Mononuclear cell (primary cell): Measurements from ENCODE around the gene KDM7A. TPM values are rescaled to one million over a fixed set of nuclear protein-coding genes. Genes with fewer than 3 reads are reported as not detected.
"Not testable (repeated sequence)": the region's sequence is repeated elsewhere in the genome, so short reads cannot be mapped to it uniquely, and the experiment has no call there.

Source experiments
- H3K27me3 ChIP-seq: 2 replicates; pipeline ENCODE4 v1.6.0; 2011; ENCODE audit warnings: low read length, control low read depth; ENCODE audit not compliant: insufficient read depth
- H3K4me1 ChIP-seq: 2 replicates; pipeline ENCODE4 v1.5.1; 2011; ENCODE audit warnings: mild to moderate bottlenecking, low read length, control low read depth; ENCODE audit not compliant: insufficient read depth
- H3K4me3 ChIP-seq: 2 replicates; pipeline ENCODE4 v1.5.1; 2011; ENCODE audit warnings: mild to moderate bottlenecking, low read length, moderate library complexity
- H3K9me3 ChIP-seq: 2 replicates; pipeline ENCODE4 v1.5.1; 2011; ENCODE audit warnings: low read depth, mild to moderate bottlenecking, control low read depth, low read length
- total RNA-seq: library from RNA; depleted of rRNA; stranded (reverse); fragments of >200 nt; gene quantifications from one replicate; pipeline ENCODE4 v1.2.3, GENCODE V29; 2012

Gene KDM7A
- total RNA-seq, 1 donor, result 57.5 TPM

DNA sequence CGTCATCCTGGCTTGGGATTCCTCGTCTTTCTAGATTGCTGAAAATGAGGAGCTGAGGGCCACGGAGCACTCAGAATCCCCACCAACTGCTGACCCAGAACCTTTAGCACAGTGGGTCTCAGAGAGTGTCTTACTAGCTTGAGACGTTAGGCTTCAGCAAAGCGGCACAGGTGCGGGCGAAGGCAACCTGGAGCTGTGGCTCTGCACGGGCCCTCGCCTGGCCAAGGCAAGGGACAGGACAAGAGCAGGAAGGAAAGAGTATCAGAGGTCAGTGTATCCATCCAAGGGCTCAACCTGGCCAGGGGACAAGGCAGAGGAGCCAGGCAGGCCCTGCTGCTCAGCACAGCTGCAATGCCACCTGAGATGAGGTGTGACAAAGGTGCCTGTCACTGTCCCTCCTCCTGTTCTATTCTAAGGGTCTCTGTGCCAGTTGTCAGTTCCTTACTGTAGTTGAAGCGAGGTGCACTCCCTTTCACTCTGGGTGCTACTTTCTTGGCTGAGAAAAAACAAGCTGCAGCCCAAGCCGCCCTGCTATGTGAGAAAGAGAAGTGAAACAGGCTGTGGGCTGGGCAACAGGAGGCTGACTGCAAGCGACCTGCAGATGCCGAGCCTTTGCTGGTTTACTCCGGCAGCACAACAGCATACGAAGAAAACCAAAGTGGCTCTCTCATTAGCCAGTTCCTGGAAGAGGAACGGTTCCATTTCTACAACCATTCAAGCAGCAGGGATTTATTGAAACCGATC, 33.3 kb upstream of the KDM7A start:
- Histone ChIP-seq H3K4me3 (no peak overlapping the region), H3K9me3 (no peaks in the 10 kb centered on the region), H3K4me1 (peaks cover 77% of the 10 kb centered on the region), H3K27me3 (no peaks in the 10 kb centered on the region)

DNA sequence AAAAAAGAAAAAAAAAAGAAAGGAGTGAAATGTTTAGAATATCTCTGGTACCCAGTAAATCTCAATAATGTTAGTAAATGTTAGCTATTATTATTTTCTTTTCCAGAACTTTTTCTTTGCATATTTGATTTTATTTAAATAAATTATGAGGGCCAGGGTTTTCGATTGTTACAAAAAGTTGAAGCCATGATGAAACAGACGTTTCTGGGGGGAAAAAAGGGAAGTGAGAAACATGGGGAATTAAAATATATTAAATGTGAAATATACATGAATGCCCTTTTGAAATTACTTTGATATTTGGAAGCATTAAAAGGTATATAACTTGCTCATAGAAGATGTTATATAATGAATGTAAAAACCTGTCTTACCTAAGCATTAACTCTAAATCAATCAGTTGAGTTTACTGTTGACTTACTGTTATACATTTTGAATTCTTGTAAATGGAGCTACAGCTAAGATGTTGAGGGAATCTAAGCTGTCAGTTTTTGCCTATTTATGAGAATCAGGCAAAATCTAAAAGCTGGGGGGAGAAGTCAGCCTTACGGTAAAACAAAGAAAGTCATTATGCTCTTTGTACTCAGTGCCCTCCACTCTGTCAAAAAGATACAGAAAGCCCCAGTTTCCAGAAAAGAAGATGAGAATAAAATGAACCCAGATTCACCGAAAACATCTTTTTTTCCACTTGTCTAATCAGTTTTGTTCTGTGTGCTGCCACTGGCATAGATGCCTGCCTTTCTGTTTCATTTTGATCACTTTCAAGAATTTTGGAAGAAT, 30.0 kb upstream of the KDM7A start:
- Histone ChIP-seq H3K9me3 (no peaks in the 10 kb centered on the region), H3K27me3 (no peaks in the 10 kb centered on the region), H3K4me3 (no peak overlapping the region), H3K4me1 (peaks cover 51% of the 10 kb centered on the region)

DNA sequence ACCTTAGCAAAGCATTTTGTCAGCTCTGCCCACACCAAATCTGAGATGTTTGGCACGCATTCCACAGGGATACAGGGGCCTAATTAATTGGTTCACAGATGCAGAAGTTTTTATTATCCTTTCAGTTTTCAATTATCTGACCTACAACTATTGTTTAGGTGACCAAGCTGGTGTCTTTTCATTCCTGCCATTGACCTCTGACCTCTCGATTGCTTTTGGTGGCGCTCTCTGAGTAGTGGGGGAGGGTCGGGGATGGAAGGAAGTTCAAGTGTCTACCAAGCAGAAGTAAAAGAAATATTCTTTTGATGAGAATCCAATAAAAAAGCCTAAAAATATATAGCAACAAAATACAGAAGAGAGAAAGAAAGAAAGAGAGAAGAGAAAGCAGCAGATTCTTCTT, 28.8 kb upstream of the KDM7A start:
- no peak overlapping the region for H3K4me3 ChIP-seq
- H3K27me3 ChIP-seq, result no peaks in the 10 kb centered on the region
- peaks cover 39% of the 10 kb centered on the region for H3K4me1 ChIP-seq

DNA sequence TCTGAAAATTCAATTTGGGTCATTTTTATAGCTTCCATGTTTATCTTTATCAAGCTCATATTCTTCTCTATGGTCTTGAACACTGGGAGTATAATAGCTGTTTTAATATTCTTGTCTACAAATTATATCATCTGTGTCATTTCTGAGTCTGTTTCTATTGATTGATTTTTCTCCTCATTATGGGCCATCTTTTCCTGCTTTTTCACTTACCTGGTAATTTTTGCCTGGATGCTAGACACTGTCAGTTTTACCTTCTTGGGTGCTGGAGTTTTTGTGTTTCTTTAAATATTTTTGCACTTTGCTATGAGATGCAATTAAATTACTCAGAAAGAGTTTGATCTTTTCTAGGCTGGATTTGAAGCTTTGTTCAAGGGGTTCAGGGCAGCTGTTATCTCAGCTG, 26.8 kb upstream of the KDM7A start:
- peaks cover 19% of the 10 kb centered on the region for H3K4me1 ChIP-seq
- H3K4me3 ChIP-seq, result no peak overlapping the region
- no peaks in the 10 kb centered on the region for H3K27me3 ChIP-seq
- H3K9me3 ChIP-seq, result no peaks in the 10 kb centered on the region

More for the DNA sequence above, 28.8 kb upstream of the KDM7A start:
- H3K9me3 ChIP-seq, result no peaks in the 10 kb centered on the region

DNA sequence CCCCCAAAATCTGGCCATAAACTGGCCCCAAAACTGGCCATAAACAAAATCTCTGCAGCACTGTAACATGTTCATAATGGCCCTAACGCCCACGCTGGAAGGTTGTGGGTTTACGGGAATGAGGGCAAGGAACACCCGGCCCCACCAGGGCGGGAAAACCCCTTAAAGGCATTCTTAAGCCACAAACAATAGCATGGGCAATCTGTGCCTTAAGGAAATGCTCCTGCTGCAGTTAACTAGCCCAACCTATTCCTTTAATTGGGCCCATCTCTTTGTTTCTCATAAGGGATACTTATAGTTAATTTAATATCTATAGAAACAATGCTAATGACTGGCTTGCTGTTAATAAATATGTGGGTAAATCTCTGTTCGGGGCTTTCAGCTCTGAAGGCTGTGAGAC, 26.2 kb upstream of the KDM7A start:
- not testable (repeated sequence) for H3K27me3 ChIP-seq, H3K9me3 ChIP-seq, H3K4me3 ChIP-seq
- peaks cover 19% of the 10 kb centered on the region for H3K4me1 ChIP-seq

DNA sequence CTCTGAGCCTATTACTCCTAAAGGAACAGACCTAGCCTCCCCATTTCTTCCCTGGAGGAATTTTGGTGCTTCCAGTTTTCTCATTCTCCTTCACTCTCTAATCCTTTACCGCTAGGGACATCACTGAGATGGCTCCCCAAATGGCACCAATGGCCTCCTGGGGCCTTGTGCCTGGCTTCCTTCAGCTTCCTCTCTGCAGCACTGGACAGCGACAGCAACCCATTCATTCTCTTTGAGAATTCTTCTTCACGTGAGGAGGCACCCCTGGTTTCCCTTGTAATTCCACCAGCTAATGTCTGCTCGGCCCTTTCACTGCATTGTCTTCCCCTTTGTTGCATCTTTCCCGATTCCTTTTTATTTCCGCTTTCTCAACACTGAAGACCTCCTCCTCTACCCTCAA, 24.6 kb upstream of the KDM7A start:
- no peaks in the 10 kb centered on the region for H3K27me3 ChIP-seq
- no peaks in the 10 kb centered on the region for H3K9me3 ChIP-seq
- peaks cover 11% of the 10 kb centered on the region for H3K4me1 ChIP-seq
- no peak overlapping the region for H3K4me3 ChIP-seq

DNA sequence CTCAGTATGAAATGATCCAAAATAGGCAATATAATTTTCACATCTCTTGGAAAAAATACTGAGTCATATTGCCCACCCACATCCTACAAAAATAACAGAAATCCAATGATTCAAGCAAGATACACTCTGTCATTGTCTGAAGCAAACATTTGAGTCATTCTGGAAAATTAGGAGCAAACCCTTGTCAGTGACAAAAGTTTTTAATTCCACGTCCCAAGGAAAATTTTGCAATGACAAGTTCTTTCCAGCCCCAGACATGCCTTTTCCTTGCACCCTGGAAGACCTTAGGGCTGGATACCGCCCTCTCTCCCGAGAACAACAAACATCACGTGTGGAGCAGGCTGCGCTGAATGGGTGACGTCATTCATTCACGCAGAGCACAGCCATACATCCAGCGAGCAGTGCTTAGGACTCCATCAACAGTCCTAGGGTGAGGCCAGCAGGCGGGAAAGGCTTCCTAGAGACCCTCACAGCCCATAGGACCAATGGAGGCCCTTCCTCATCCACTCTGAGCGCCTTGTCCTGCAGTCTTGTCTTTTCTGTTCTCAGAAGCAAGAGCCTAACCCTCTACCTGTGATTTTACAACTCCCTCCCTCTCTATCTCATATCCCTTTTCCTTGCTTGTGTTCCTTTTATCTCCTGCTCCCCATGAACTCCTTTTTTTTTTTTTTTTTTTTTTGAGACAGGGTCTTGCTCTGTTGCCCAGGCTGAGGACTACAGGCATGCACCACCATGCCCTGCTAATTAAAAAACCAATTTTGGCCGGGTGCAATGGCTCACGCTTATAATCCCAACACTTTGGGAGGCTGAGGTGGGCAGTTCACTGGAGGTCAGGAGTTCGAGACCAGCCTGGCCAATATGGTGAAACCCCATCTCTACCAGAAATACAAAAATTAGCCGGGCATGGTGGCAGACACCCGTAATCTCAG, 23.5 kb upstream of the KDM7A start:
- no peak overlapping the region for H3K4me3 ChIP-seq
- H3K27me3 ChIP-seq, result no peaks in the 10 kb centered on the region
- H3K4me1 ChIP-seq, result peaks cover under 1% of the 10 kb centered on the region
- no peaks in the 10 kb centered on the region for H3K9me3 ChIP-seq

DNA sequence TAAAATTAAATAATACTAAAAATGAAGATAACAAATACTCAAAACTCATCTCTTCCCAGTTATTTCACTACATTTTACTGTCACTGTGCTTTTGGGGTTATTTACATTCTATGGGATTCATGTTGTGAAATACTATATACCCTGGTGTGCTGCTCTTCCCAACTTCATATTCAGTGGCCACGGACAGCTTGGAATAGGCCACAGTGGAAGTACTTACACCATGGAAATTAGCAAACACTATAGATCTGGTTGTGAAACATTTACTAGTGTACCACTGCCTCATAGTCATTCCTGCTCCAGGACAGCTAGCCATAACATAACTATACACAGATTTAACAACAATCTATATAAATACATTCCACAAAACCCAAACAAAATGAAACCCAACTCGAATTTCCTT, 21.2 kb upstream of the KDM7A start:
- Histone ChIP-seq H3K4me3 (no peak overlapping the region), H3K9me3 (no peaks in the 10 kb centered on the region), H3K4me1 (no peaks in the 10 kb centered on the region), H3K27me3 (no peaks in the 10 kb centered on the region)

DNA sequence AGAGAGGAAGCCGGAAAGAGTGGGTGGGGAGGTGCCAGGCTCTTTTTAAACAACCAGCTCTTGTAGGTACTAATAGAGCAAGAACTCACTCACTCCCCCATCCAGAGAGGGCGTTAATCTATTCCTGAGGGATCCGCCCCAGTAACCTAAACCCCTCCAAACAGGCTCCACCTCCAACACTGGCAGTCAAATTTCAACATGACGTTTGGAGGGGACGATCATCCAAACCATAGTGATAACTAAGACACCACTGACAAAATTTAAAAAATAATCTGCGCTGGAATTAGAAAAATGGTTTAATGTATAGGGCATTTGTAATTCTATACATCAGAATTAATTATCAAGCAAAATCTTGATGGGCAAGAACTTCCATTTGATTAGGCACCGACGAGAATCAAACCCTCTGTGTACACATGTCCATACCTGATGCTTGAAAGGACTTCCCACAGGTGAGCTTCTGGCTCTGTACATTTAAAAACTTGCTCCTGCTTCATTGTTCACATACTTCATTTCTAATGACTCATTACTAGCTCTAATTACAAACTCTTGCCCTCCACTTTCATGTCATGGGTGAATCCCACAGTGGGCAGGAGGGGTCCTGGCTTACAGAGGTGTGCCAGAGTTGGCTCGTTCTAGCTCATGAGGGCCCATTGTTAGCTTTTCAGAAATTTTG, 20.6 kb upstream of the KDM7A start:
- H3K4me1 ChIP-seq, result no peaks in the 10 kb centered on the region
- no peaks in the 10 kb centered on the region for H3K9me3 ChIP-seq
- H3K4me3 ChIP-seq, result no peak overlapping the region
- H3K27me3 ChIP-seq, result no peaks in the 10 kb centered on the region

DNA sequence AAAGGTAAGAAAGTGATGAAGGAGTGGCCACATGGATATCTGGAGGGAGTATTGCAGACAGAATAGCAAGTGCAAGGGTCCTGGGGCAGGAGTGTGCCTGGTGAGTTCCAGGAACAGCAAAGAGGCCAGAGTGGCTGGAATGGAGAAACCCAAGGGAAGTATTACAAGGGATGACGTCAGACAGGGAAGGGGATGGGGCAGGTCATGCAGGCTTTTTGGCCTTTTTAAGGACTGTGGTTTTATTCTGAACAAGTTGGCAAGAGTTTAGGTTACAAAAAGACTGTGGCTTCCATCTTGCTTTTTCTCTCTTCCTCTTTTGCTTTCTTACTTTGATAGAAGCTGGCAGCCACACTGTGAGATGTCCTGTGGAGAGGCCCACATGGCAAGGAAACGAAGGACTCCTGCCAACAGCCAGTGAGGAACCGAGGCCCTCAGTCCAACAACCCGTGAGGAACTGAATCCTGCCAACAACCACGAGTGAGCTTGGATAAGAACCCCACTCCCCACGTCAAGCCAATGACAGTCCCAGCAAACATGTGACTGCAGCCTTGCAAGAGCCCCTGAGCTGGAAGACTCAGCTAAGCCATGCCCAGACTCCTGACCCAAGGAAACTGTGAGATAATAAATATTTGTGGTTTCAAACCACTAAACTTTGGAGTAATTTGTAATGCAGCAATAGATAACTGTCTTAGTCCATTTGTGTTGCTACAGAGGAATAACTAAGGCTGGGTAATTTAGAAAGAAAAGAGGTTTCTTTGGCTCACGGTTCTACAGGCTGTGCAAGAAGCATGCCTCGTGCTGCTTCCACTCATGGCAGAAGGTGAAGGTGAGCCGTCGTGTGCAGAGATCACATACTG, 19.8 kb upstream of the KDM7A start:
- Histone ChIP-seq H3K9me3 (no peaks in the 10 kb centered on the region), H3K27me3 (no peaks in the 10 kb centered on the region), H3K4me1 (no peaks in the 10 kb centered on the region), H3K4me3 (no peak overlapping the region)

DNA sequence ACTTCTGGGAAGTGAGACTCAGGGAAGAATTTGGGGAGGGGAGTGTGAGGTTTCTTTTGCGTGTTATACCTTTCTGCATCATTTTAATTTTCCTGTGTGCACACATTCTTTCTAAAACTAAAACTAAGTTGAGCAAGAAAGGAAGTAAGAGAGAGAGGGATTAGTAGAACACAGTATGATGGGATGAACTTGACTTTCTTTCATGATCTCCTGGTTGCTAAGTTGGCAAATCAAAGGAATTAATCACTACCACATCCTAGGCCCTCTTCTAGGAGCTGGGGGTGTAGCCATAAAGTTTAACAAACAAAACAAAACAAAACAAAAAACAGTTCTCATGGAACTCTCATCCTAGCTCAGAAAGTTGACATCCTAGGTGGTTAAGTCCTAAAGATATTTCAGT, 19.1 kb upstream of the KDM7A start:
- Histone ChIP-seq H3K9me3 (no peaks in the 10 kb centered on the region), H3K27me3 (no peaks in the 10 kb centered on the region), H3K4me1 (no peaks in the 10 kb centered on the region), H3K4me3 (no peak overlapping the region)

DNA sequence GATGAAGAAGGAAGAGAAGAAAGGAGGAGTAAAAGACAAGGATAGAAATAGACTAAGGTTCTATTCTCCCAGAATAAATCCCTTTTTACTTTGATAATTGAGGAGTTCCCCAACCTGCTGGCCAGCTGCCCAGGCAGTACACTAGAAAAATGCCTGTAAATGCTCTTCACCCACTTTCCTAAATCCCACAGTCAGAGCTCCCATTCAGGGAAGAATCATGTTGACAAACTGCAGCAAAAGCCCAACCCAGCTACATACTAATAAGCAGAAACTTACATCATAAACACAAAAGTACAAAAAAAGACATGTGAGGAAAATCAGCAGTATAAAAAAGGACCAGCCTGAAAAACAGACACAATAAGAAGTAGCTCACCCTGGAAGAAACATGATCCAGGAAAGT, 15.8 kb upstream of the KDM7A start:
- H3K9me3 ChIP-seq, result no peaks in the 10 kb centered on the region
- no peaks in the 10 kb centered on the region for H3K27me3 ChIP-seq
- H3K4me3 ChIP-seq, result no peak overlapping the region
- H3K4me1 ChIP-seq, result no peaks in the 10 kb centered on the region

DNA sequence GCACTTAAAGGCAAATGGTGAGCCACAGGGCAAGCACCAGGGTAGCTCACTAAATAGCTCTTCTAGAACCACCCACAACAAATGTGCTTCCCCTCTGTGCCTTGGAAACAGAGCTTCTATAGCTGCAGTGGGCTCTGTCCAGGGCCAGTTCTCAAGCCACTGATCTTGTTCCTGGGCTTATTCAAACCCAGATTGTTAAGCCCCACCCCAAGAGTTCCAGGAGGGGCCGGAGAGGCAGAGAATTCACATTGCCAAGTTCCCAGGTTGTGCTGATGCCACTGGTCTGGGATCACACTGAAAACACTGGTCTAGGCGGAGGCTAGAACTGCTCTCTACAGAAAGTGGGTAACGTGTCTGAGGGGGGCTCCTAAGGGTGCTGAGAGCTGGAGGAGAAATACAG, 15.4 kb upstream of the KDM7A start:
- Histone ChIP-seq H3K4me1 (no peaks in the 10 kb centered on the region), H3K9me3 (no peaks in the 10 kb centered on the region), H3K27me3 (no peaks in the 10 kb centered on the region), H3K4me3 (no peak overlapping the region)

DNA sequence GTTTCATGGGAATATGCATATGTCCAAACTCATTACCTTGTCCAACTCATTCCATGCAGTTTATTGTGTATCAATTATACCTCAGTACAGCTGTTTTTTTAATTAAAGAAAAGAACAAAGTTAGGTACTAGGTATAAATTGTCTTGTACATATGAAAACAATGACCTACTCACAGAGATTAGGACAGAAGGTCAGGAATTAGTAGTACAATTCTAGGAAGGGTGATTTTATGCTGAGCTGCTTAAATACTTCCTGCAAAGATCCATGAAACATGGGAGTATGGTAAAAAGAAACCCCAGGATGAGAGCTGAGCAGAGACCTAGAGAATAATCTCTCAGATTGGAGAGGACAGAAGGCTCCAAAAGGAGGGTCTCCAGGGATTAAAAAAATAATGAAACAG, 13.8 kb upstream of the KDM7A start:
- Histone ChIP-seq H3K4me3 (no peak overlapping the region), H3K9me3 (no peaks in the 10 kb centered on the region), H3K27me3 (no peaks in the 10 kb centered on the region), H3K4me1 (no peaks in the 10 kb centered on the region)
